ENCODE data around the gene FAM219A.

Gene FAM219A

GRCh38 chr9:34458013-34458958 lies at the start of gene FAM219A, which contains the start of gene DNAI1:
FAM219A (minus strand) TSS chr9:34458570; CDS start chr9:34458263, 307 bp downstream.
DNAI1 (plus strand) TSS chr9:34458805; CDS start chr9:34459006, 201 bp downstream.
- peak; percentile 98 for DNase-seq

- DNase-seq = no peak
Observed at GRCh38 chr9:34507966-34508365, 49.6 kb upstream of the FAM219A start.

- no peak for DNase-seq
Observed at GRCh38 chr9:34507556-34507955, 49.2 kb upstream of the FAM219A start.

GRCh38 chr9:34506623-34507022 lies 48.3 kb upstream of the FAM219A start:
- no peak for DNase-seq

GRCh38 chr9:34505370-34506120 lies 47.2 kb upstream of the FAM219A start:
- no peak for DNase-seq

- DNase-seq = no peak
Observed at GRCh38 chr9:34503406-34503805, 45.0 kb upstream of the FAM219A start.

GRCh38 chr9:34502891-34503290 lies 44.5 kb upstream of the FAM219A start:
- no peak for DNase-seq

- DNase-seq = no peak
Observed at GRCh38 chr9:34502471-34502870, 44.1 kb upstream of the FAM219A start.

- DNase-seq = peak; percentile 54
Observed at GRCh38 chr9:34501889-34502425, 43.6 kb upstream of the FAM219A start.

GRCh38 chr9:34501372-34501771 lies 43.0 kb upstream of the FAM219A start:
- no peak for DNase-seq

- DNase-seq = peak; percentile 26
Observed at GRCh38 chr9:34500623-34501267, 42.4 kb upstream of the FAM219A start.

- no peak for DNase-seq
Observed at GRCh38 chr9:34499076-34499475, 40.7 kb upstream of the FAM219A start.

- no peak for DNase-seq
Observed at GRCh38 chr9:34498553-34498952, 40.2 kb upstream of the FAM219A start.

- peak; percentile 57 for DNase-seq
Observed at GRCh38 chr9:34496149-34496712, 37.9 kb upstream of the FAM219A start.

GRCh38 chr9:34493972-34494535 lies 35.7 kb upstream of the FAM219A start:
- peak; percentile 42 for DNase-seq

- no peak for DNase-seq
Observed at GRCh38 chr9:34492051-34492450, 33.7 kb upstream of the FAM219A start.

- DNase-seq = no peak
Observed at GRCh38 chr9:34491596-34491995, 33.2 kb upstream of the FAM219A start.

GRCh38 chr9:34490760-34491159 lies 32.4 kb upstream of the FAM219A start:
- no peak for DNase-seq

- DNase-seq = no peak
Observed at GRCh38 chr9:34490360-34490759, 32.0 kb upstream of the FAM219A start.

GRCh38 chr9:34486572-34486971 lies 28.2 kb upstream of the FAM219A start:
- DNase-seq = no peak

- no peak for DNase-seq
Observed at GRCh38 chr9:34485822-34486221, 27.5 kb upstream of the FAM219A start.

- DNase-seq = no peak
Observed at GRCh38 chr9:34484678-34485077, 26.3 kb upstream of the FAM219A start.

Data from fibroblast of skin of right quadriceps (primary cell).